Measurements from ENCODE around the gene ZNF549. TPM values are rescaled to one million over a fixed set of nuclear protein-coding genes. Genes with fewer than 3 reads are reported as not detected.
"Not testable (repeated sequence)": the region's sequence is repeated elsewhere in the genome, so short reads cannot be mapped to it uniquely, and the experiment has no call there.

ZNF549 gene
- 23.0 and 23.7 TPM in 2 replicates for total RNA-seq
- total RNA-seq (2013), result 14.8 TPM
- 5.4 and 6.6 TPM in 2 replicates for polyA plus RNA-seq
- polyA minus RNA-seq, result 7.4 and 9.6 TPM in 2 replicates

DNA sequence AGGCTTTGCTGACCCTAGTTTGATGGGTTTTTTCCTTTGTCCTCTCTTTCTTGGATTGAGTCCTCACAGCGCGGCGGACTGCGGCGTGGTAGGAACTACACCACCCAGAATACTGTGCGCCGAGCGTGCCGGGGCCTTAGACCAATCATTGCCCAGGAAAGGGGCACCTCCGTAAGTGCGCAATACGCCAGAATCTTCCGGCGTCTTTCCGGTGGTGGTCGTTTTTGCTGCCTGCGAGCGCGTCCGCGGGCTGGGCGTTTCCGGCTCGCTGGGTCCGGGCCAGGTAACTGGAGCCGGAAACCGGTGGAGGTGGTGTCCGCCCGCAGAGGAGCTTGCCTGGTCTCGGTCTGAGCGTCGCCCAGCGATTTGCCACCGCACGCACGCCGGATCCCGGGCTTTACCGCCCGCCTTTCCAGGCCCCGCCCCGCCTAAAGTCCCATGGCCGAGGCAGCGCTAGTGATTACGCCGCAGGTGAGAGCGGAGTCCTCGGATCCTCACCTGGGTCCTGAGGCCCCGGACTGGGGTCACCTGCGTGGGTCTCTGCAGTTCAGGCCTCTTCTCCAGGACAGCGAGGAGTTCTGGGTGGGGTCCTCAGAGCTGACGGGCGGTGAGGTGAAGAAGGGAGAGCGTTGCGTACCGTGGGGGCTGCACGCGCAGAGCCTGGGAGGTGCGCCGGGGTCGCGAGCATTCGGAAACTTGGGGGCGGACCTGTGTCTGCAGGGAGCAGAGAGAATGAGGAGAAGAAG is at the start of gene ZNF549:
TSS of gene ZNF549 (plus strand) at position 221 of the 746 bp plus-strand sequence. CDS start at position 439, 218 bp downstream.
- H3K4me3 ChIP-seq (ENCODE audit: control extremely low read depth in 1 of 5, extremely low read depth in 1 of 5, insufficient read depth in 1 of 5, low read depth in 2 of 5, low read length in 4 of 5), result peak within 1 kb of the TSS; percentile 68 to 93 (median 92)
- 2% methylated on average over 64 of the region's 64 CpGs for WGBS (ENCODE audit: insufficient coverage)

DNA sequence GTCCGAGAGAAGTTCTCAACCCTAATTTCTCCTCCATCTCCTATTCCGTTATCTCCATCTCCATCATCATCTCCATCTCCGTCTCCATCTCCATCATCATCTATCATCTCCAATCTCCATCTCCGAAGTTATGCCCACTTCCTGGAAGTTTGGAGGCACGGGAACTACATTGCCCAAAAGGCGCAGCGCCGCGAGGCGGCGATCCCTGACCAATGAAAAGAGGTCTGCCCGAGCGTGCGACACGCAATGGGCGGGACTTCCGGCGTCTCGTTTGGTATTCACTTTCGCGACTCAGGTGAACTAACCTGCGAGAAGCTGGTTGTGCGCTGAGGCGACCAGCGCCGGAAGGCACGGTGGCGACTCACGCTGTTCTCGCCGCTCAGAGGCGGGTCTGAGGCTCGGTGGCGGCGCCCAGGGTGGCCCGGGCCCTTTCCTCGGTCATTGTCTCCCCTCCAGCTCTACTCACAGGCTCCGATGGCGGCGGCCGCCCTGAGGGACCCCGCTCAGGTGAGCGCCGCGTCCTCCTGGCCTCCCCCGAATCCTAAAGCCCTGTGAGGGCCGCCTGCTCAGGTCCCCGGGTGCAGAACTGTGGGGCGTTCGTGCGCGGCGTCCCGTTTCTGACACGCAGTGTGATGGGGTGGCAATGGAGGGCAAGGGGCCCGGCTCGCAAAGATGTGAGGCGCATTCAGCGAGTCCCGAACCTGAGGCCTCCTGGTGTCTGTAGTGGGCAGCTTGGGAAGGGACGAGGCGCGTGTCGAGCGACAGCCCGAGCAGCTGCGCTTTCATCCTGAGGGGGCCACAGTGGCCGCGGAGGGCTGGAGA is 39.5 kb upstream of the ZNF549 start, which contains the start of gene ZNF419:
TSS of gene ZNF419 (plus strand) at position 274 of the 822 bp plus-strand sequence. CDS start at position 475, 201 bp downstream.
- Mint-ChIP-seq H3K4me3 (peak within 1 kb of the TSS; percentile 82), H3K27ac (peak within 1 kb of the TSS; percentile 79), H3K4me1 (peaks cover 16% of the 10 kb centered on the region), H3K27me3 (peaks cover 10% of the 10 kb centered on the region)
- H3K79me2 ChIP-seq (ENCODE audit: control insufficient read depth, insufficient read depth, low read length), result peaks cover 19% of the 10 kb centered on the region
- H4K20me1 ChIP-seq (ENCODE audit: control insufficient read depth, insufficient read depth, low read length, poor library complexity, severe bottlenecking); CTCF ChIA-PET; H3K27me3 ChIP-seq (replicated peaks in 1 of 4; ENCODE audit: control extremely low read depth in 1 of 4, control insufficient read depth in 3 of 4, insufficient read depth in 4 of 4, low read length in 3 of 4); H3K9me3 Mint-ChIP-seq (ENCODE audit: insufficient read depth): not testable (repeated sequence)
- H3K4me3 ChIP-seq (ENCODE audit: control extremely low read depth in 1 of 5, extremely low read depth in 1 of 5, insufficient read depth in 1 of 5, low read depth in 2 of 5, low read length in 4 of 5), result peak within 1 kb of the TSS; percentile 27 to 81 (median 75)
- H3K27ac ChIP-seq (ENCODE audit: low read length in 2 of 2), result peak within 1 kb of the TSS; percentile 57 to 64
- H3K4me1 ChIP-seq (ENCODE audit: control insufficient read depth in 2 of 2, insufficient read depth in 2 of 2, low read length in 2 of 2), result peaks cover 7 to 14% of the 10 kb centered on the region in 2 donors
- POLR2A ChIA-PET, result interaction anchor here (0.9 kb wide), 1 partner anchor 10 kb away, joined by 3 read pairs; the partner anchor contains the start of gene ZNF772
- H3K9me3 ChIP-seq (ENCODE audit: control extremely low read depth in 1 of 3, control insufficient read depth in 2 of 3, insufficient read depth in 1 of 3, low read length in 2 of 3), result peaks cover 2 to 10% (median 3%) of the 10 kb centered on the region in 3 donors
- ATAC-seq (ENCODE audit: low read depth) (peak; percentile 95), DNase-seq (peak; percentile 94)
- peak within 1 kb of the TSS; percentile 75 for H3K4me2 ChIP-seq (replicated peaks; ENCODE audit: low read depth, low read length, poor library complexity, severe bottlenecking)
- H3K9ac ChIP-seq (ENCODE audit: low read length), result peak within 1 kb of the TSS; percentile 78
- intact Hi-C loops (cut with micrococcal nuclease), result loop anchor here (1.0 to 5.0 kb wide), 12 partner anchors 10 to 460 kb away; partner anchors contain the start of genes ZNF134, ZNF17, ZNF211 and ZNF256
- peaks cover 7 to 18% of the 10 kb centered on the region in 2 experiments for H3K36me3 ChIP-seq (replicated peaks in 1 of 2; ENCODE audit: control extremely low read depth in 1 of 2, control insufficient read depth in 1 of 2, extremely low read depth in 1 of 2, insufficient read depth in 2 of 2, low read length in 1 of 2)
- peak within 1 kb of the TSS; percentile 91 for H2AFZ ChIP-seq (ENCODE audit: insufficient read depth, low read depth, low read length, poor library complexity, severe bottlenecking)
- 2% methylated on average over 47 of the region's 69 CpGs for WGBS (ENCODE audit: insufficient coverage)

More for the DNA sequence above, at the start of gene ZNF549:
- H3K9me3 Mint-ChIP-seq (ENCODE audit: insufficient read depth), result peaks cover 2% of the 10 kb centered on the region
- no peak for TF ChIP-seq CTCF (IDR thresholded peaks at IDR 0.05)
- TF ChIP-seq EZH2 (IDR thresholded peaks at IDR 0.05; ENCODE audit: borderline replicate concordance, insufficient read depth, low read depth, low read length, poor library complexity, severe bottlenecking), result no peak
- Histone ChIP-seq H3K36me3 (replicated peaks in 1 of 2; ENCODE audit: control extremely low read depth in 1 of 2, control insufficient read depth in 1 of 2, extremely low read depth in 1 of 2, insufficient read depth in 2 of 2, low read length in 1 of 2) (peaks cover 5 to 12% of the 10 kb centered on the region in 2 experiments), H3K79me2 (ENCODE audit: control insufficient read depth, insufficient read depth, low read length) (peaks cover 36% of the 10 kb centered on the region), H3K9ac (ENCODE audit: low read length) (peak within 1 kb of the TSS; percentile 82), H3K27ac (ENCODE audit: low read length in 2 of 2) (peak within 1 kb of the TSS; percentile 84 to 89), H3K4me1 (ENCODE audit: control insufficient read depth in 2 of 2, insufficient read depth in 2 of 2, low read length in 2 of 2) (peaks cover 10 to 17% of the 10 kb centered on the region in 2 donors), H3K27me3 (replicated peaks in 1 of 4; ENCODE audit: control extremely low read depth in 1 of 4, control insufficient read depth in 3 of 4, insufficient read depth in 4 of 4, low read length in 3 of 4) (no peaks in the 10 kb centered on the region), H3K4me2 (replicated peaks; ENCODE audit: low read depth, low read length, poor library complexity, severe bottlenecking) (peak within 1 kb of the TSS; percentile 86), H3K9me3 (ENCODE audit: control extremely low read depth in 1 of 3, control insufficient read depth in 2 of 3, insufficient read depth in 1 of 3, low read length in 2 of 3) (peaks cover 1 to 2% (median 2%) of the 10 kb centered on the region in 3 donors), H2AFZ (ENCODE audit: insufficient read depth, low read depth, low read length, poor library complexity, severe bottlenecking) (peak within 1 kb of the TSS; percentile 99), H4K20me1 (ENCODE audit: control insufficient read depth, insufficient read depth, low read length, poor library complexity, severe bottlenecking) (no peaks in the 10 kb centered on the region)
- ChIA-PET POLR2A (interaction anchor here (0.8 kb wide), 1 partner anchor 28 kb away, joined by 4 read pairs; the partner anchor contains the start of gene ZNF773), CTCF (no interaction called here)
- peak; percentile 93 for DNase-seq
- H3K4me1 Mint-ChIP-seq, result peaks cover 22% of the 10 kb centered on the region
- peak within 1 kb of the TSS; percentile 91 for H3K4me3 Mint-ChIP-seq
- intact Hi-C loops (cut with micrococcal nuclease), result loop anchor here (1.0 to 2.0 kb wide), 10 partner anchors 28 to 655 kb away; partner anchors contain the start of genes ZNF134, ZNF416, ZNF419 and ZNF460
- H3K27ac Mint-ChIP-seq, result peak within 1 kb of the TSS; percentile 91
- peak; percentile 99 for ATAC-seq (ENCODE audit: low read depth)
- H3K27me3 Mint-ChIP-seq, result no peaks in the 10 kb centered on the region

GRCh38 chr19:57488299-57488644 is 38.9 kb upstream of the ZNF549 start:
- Histone ChIP-seq H3K4me2 (replicated peaks; ENCODE audit: low read depth, low read length, poor library complexity, severe bottlenecking) (peak overlapping the region; percentile 56), H3K4me1 (ENCODE audit: control insufficient read depth in 2 of 2, insufficient read depth in 2 of 2, low read length in 2 of 2) (peaks cover 7 to 14% of the 10 kb centered on the region in 2 donors), H3K4me3 (ENCODE audit: control extremely low read depth in 1 of 5, extremely low read depth in 1 of 5, insufficient read depth in 1 of 5, low read depth in 2 of 5, low read length in 4 of 5) (peak overlapping the region in 2 of 5 experiments; percentile 27 to 44), H3K9me3 (ENCODE audit: control extremely low read depth in 1 of 3, control insufficient read depth in 2 of 3, insufficient read depth in 1 of 3, low read length in 2 of 3) (peaks cover 2 to 12% (median 3%) of the 10 kb centered on the region in 3 donors), H3K36me3 (replicated peaks in 1 of 2; ENCODE audit: control extremely low read depth in 1 of 2, control insufficient read depth in 1 of 2, extremely low read depth in 1 of 2, insufficient read depth in 2 of 2, low read length in 1 of 2) (peaks cover 8 to 24% of the 10 kb centered on the region in 2 experiments), H3K79me2 (ENCODE audit: control insufficient read depth, insufficient read depth, low read length) (peaks cover 19% of the 10 kb centered on the region)
- Mint-ChIP-seq H3K27me3 (peaks cover 10% of the 10 kb centered on the region), H3K4me1 (peaks cover 16% of the 10 kb centered on the region), H3K4me3 (peak overlapping the region; percentile 82)
- H4K20me1 ChIP-seq (ENCODE audit: control insufficient read depth, insufficient read depth, low read length, poor library complexity, severe bottlenecking); DNase-seq; H3K9ac ChIP-seq (ENCODE audit: low read length); H3K27ac Mint-ChIP-seq; H3K9me3 Mint-ChIP-seq (ENCODE audit: insufficient read depth); H2AFZ ChIP-seq (ENCODE audit: insufficient read depth, low read depth, low read length, poor library complexity, severe bottlenecking); CTCF ChIA-PET; POLR2A ChIA-PET; H3K27me3 ChIP-seq (replicated peaks in 1 of 4; ENCODE audit: control extremely low read depth in 1 of 4, control insufficient read depth in 3 of 4, insufficient read depth in 4 of 4, low read length in 3 of 4); H3K27ac ChIP-seq (ENCODE audit: low read length in 2 of 2); ATAC-seq (ENCODE audit: low read depth): not testable (repeated sequence)
- intact Hi-C loops (cut with micrococcal nuclease), result loop anchor here (5.0 kb wide), 3 partner anchors 144 to 459 kb away; partner anchors contain the start of genes ZNF211, ZNF256 and ZNF460
- no CpG with 5 or more reads among the region's 1 CpG for WGBS (ENCODE audit: insufficient coverage)
